HL-60 (cell line): ENCODE data around the gene ADCY3.
A peak's percentile ranks its signal among the peaks of the same experiment; 100 is the strongest.

ENCODE experiments used
- POLR2AphosphoS5 ChIP-seq: IDR thresholded peaks from 2 replicates; pipeline ENCODE4 v1.6.1; 2012; ENCODE audit warnings: low read depth
- SPI1 ChIP-seq: IDR thresholded peaks from 2 replicates; pipeline ENCODE4 v1.6.1; 2012; ENCODE audit warnings: low read depth, mild to moderate bottlenecking, borderline replicate concordance
- TF ChIP-seq, protein P1 (sequence below): IDR thresholded peaks from one replicate; pipeline ENCODE4 v1.5.1; 2011; ENCODE audit warnings: low read length, control low read depth, inconsistent platforms; ENCODE audit not compliant: insufficient read depth
- TF ChIP-seq, protein P2 (sequence below): IDR thresholded peaks from 2 replicates; pipeline ENCODE4 v1.6.1; 2012; ENCODE audit warnings: low read depth; ENCODE audit not compliant: insufficient replicate concordance

DNA sequence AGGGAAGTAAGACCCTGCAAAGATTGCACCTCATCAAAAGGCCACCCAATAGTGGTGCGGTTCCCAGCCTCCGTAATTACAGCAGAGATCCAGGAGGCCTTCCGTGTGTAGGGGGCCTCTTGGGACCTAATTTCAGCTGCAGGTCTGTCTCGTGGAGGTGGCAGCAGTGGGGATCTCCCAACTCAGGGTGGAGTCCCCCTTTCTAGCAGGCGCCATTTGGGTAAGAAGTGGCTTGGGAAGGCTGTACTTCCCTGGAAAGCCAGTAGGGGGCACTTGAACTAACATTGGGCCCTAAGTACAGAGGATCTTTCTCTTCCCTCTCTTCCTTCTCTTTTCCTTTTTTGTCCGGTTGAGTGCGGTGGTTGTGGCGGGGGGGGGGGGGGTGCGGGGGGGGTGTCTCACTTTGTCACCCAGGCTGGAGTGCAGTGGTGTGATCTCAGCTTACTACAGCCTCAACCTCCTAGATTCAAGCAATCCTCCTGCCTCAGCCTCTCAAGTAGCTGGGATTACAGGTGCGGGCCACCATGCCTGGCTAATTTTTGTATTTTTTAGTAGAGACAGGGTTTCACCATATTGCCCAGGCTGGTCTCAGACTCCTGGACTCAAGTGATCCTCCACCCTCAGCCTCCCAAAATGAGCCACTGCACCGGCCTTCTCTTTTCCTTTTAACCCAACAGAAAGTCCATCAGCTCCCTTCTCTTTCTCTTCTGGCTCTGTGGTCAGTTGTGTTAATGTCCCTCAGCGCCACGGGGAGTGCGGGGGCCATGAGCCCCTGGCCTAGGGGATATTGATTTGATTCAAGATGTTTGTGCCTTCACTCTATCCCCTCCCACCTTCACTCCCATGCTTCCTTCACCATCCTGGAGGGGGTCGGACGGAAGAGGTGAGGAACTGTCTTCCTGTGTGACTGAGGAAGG, 94.8 kb downstream of the ADCY3 start:
- TF ChIP-seq, protein P1, sequence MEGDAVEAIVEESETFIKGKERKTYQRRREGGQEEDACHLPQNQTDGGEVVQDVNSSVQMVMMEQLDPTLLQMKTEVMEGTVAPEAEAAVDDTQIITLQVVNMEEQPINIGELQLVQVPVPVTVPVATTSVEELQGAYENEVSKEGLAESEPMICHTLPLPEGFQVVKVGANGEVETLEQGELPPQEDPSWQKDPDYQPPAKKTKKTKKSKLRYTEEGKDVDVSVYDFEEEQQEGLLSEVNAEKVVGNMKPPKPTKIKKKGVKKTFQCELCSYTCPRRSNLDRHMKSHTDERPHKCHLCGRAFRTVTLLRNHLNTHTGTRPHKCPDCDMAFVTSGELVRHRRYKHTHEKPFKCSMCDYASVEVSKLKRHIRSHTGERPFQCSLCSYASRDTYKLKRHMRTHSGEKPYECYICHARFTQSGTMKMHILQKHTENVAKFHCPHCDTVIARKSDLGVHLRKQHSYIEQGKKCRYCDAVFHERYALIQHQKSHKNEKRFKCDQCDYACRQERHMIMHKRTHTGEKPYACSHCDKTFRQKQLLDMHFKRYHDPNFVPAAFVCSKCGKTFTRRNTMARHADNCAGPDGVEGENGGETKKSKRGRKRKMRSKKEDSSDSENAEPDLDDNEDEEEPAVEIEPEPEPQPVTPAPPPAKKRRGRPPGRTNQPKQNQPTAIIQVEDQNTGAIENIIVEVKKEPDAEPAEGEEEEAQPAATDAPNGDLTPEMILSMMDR, result peak; percentile 69
- TF ChIP-seq POLR2AphosphoS5 (no peak), SPI1 (no peak)
- TF ChIP-seq, protein P2, sequence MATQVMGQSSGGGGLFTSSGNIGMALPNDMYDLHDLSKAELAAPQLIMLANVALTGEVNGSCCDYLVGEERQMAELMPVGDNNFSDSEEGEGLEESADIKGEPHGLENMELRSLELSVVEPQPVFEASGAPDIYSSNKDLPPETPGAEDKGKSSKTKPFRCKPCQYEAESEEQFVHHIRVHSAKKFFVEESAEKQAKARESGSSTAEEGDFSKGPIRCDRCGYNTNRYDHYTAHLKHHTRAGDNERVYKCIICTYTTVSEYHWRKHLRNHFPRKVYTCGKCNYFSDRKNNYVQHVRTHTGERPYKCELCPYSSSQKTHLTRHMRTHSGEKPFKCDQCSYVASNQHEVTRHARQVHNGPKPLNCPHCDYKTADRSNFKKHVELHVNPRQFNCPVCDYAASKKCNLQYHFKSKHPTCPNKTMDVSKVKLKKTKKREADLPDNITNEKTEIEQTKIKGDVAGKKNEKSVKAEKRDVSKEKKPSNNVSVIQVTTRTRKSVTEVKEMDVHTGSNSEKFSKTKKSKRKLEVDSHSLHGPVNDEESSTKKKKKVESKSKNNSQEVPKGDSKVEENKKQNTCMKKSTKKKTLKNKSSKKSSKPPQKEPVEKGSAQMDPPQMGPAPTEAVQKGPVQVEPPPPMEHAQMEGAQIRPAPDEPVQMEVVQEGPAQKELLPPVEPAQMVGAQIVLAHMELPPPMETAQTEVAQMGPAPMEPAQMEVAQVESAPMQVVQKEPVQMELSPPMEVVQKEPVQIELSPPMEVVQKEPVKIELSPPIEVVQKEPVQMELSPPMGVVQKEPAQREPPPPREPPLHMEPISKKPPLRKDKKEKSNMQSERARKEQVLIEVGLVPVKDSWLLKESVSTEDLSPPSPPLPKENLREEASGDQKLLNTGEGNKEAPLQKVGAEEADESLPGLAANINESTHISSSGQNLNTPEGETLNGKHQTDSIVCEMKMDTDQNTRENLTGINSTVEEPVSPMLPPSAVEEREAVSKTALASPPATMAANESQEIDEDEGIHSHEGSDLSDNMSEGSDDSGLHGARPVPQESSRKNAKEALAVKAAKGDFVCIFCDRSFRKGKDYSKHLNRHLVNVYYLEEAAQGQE, result no peak
